ENCODE results near the gene C10orf90.

The C10orf90 gene

DNA sequence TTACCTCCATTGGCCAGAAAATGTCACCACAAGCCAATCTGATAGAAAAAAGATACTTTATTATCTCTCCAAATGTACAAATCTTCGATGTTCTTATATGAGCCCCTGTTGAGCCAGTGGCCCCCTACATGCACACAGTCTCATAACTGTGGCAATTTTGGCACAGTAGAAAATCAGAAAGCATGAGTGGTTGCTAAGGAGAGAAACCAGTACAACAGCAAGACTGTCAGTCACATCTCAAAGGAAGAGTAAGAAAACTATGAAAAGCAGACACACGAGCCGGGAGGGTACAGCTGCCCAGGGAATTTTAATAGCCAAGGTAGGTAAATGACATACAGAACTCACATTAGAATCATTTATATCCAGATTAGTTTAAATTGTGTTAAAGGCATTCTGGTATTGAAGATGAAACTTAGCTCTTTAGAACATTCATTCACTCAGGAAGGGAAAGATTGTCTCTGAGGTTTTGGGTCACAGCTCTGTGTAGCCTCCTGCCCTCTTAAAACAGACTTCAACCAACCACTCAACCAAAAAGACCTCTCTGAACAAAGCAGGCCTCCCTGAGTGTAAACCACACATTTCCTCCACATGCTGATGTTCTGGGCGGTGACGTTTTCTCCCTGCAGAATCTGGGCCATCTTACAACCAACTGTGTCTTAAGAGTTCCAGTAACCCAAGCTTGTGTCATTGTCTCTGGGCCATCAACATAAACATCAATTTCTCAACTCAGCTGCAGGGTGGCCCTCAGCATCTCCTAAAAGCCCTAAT, 201.4 kb downstream of the C10orf90 start:
- in situ Hi-C loops (cut with HindIII; ENCODE audit: low sequenced_read_pairs), result no loop called here

DNA sequence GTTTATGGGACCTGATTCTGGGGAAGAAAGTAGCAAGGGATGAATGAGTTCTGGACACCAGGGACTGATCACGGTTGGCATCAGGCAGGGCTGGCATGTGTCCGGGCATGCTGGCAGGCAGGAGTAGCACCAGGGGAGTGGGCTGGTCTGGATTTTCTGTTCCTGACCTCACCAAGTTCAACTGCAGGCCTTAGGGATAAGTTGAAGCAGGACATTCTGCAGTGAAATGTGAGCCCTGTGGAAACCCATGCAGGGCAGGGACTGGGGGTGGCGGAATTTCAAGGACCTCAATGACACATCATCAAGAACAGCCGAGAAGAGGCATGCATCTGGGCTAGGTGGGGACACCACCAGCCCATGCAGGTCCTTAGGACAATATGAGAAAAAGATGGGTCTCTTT, 202.0 kb downstream of the C10orf90 start:
- in situ Hi-C loops (cut with HindIII; ENCODE audit: low sequenced_read_pairs), result no loop called here

DNA sequence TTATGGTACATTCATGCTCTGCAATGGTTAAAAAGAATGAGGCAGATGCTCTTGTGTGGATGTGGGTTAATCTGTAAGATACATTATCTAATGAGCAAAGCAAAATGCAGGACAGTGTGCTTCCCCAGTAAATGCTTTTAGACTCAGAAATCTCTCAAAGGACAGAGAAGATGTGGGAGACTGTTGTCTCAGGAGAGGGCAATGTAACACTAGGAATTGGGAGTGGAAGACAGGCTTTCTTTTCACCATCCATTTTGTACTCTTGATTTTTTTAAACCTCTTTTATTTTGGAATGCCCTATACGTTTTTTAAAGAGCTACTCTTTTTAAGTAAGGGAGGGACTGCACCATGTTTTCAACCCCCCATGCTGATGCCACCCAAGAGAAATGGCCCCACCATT, 204.7 kb downstream of the C10orf90 start:
- in situ Hi-C loops (cut with HindIII; ENCODE audit: low sequenced_read_pairs), result no loop called here

DNA sequence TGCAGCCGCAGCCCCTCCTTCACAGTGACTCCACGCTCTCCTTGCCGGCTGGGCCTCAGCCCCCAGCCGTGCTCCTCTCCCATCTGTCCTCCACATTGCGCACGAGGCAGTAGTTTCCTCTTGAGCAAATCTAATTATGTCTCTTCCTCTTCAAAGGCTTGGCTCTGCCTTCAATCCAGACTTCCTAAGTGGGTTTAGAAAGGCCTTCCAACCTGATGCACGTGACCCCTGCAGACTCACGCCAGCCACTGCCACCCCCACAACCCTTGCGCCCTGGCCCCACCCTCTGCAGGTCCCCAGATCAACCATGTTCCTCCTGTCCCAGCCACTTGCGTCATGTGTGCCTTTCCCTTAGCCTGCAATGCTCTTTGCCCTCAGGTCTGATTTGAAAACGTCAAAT, 207.2 kb downstream of the C10orf90 start:
- in situ Hi-C loops (cut with HindIII; ENCODE audit: low sequenced_read_pairs), result no loop called here

DNA sequence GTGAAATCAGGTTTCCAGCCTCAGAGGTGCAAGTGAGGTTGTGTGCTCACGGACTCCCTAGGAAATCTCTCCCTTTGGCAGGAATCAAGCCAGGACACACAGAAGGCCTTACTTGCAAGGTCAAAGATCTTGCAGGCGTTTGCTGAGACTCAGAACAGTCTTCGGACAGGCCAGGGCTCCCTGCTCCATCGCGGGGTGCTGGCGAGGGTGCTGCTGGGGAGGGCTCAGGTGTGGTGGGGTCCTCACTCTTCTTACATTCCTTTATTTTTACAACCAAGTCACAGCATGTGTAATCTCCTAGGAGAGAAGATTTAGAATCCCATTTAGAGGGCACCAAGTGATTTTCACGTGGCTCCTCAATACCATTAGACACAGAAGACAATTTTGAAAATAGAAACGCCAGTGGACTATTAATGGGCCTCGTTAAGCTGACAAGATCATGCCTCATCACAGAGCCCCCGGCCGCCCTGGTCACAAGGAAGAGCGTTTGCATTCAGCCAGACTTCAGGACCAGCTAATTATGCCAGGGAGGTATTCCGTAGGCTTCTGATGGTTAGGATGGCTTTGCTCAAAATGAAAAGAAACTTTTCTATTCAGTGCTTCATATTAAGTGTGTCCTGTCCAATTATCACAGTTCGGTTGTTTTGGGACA, 209.1 kb downstream of the C10orf90 start:
- in situ Hi-C loops (cut with HindIII; ENCODE audit: low sequenced_read_pairs), result no loop called here

DNA sequence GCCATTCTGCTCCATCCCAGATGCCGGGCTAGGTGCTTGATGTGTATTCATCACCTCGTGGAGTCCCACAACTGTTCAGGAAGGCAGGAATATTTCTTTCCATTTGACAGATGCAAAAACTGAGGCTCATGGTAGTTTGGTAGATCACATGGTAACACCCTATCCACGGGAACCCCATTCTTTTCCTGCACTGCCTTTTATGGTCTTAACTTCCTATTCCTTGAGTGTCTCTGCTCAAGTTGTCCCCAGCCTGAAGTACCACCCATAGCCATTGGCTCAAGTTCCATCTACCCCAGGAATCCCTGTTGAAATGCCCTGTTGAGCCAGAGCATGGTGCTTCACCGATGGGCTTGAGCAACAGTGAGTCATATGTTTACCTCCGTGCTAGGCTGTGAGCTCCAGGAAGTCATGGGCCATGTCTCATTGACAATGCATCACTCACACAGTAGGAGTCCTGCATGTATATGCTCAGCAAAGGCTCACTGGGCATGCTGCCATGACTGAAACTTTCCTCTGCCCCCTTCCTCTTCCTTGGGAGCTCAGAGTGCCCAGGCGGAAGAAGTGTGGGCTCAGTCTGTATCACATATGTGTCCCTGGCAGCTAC, 210.5 kb downstream of the C10orf90 start:
- in situ Hi-C loops (cut with HindIII; ENCODE audit: low sequenced_read_pairs), result no loop called here

DNA sequence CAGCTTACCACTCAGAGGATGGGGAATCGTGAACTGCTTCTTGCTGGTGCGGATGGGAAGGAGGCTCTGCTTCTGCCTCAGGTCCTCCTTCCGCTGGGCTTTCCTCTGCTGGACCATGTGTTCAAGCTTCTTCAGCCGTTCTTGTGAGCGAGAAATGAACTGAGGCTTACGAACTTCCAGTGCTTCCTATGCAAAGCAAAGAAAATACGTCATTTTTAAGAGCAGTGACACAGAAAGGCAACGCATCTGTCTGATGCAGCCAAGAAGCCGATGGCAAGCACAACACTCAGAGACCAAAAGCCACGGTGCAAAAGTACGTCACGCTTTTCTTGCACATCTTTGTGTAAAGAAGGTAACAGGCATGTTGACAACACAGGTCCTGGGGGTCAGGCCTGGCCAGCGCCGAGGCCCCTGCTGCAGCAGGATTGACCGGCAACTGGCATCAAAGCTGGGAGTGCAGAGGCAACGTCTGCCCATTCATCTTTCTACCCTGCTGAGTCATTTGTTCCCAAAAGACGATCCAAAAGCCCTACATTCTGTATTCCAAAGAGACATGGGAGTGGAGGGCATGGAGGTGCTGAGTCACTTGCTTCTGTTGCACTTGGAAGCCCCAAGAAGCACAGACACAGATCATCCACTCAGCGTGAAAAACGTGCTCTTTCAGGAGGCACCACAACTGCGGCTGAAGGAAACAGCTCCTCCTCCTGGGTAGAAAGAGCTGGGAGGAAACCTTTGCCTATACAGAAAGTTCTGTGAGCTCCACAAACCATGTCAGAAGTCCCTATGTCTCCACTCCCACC, 211.3 kb downstream of the C10orf90 start:
- in situ Hi-C loops (cut with HindIII; ENCODE audit: low sequenced_read_pairs), result no loop called here

DNA sequence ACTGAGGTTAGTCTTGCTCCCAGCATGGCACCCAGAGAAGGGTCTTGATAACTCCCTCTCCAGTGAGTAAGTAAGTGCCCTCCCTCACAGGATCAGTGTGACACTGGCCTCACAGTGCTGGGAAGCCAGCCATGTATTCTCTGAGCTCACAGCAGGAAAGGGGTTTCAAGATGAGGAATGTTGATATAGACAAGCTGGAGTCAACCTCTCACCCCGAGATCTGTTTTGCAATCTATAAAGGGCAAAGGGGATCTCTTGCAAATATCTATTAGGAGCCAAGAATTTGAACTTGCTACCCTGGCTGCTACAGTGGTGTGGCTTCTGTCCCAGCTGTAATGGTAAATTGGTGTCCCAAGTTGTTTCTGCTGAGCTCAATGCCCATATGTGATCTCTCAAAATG, 212.0 kb downstream of the C10orf90 start:
- in situ Hi-C loops (cut with HindIII; ENCODE audit: low sequenced_read_pairs), result no loop called here

DNA sequence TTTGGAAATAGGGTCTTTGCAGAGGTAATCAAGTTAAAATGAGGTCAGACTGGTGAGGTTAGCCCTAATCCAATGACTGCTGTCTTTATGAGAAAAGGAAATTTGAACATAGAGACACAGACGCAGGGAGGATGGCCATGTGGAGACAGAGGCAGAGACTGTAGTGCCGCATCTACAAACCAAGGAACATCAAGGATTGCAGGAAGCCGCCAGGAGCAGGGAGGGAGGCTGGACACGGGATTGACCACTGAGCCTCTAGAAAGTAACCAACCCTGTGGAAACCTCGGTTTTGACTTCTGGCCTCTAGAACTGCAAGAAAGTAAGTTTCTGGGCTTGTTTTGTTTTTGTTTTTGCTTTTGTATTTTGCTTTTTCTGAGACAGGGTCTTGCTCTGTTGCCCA, 213.9 kb downstream of the C10orf90 start:
- in situ Hi-C loops (cut with HindIII; ENCODE audit: low sequenced_read_pairs), result no loop called here

DNA sequence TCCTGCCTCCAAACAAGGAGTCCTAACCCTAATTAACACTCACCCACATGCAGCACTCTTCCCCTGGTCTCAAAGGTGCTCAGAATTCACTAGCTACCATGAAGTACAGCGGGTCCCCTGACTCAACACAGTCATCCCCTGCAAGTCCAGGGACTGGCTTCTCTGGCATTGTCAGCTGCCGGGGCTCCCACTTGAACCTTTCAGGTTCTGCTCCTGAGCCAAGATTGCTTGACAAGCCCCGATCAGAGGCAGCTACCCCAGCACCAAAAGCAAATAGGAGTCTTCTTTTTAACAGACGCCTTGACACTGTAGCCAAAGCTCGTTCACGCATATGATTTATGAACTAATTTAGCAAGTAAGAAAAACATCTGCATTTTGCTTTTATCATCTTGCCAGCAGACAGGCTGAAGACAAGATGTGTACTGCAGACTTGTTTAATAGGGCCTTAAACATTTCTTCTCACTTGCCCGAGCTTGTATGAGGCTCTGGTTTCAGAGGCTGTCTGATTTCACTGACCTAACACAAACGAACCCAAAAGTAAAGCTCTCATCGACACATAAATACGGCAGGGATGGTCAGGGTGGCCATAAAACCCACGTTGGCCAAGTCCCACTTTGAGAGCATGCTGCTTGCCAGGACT, 214.6 kb downstream of the C10orf90 start:
- in situ Hi-C loops (cut with HindIII; ENCODE audit: low sequenced_read_pairs), result no loop called here

DNA sequence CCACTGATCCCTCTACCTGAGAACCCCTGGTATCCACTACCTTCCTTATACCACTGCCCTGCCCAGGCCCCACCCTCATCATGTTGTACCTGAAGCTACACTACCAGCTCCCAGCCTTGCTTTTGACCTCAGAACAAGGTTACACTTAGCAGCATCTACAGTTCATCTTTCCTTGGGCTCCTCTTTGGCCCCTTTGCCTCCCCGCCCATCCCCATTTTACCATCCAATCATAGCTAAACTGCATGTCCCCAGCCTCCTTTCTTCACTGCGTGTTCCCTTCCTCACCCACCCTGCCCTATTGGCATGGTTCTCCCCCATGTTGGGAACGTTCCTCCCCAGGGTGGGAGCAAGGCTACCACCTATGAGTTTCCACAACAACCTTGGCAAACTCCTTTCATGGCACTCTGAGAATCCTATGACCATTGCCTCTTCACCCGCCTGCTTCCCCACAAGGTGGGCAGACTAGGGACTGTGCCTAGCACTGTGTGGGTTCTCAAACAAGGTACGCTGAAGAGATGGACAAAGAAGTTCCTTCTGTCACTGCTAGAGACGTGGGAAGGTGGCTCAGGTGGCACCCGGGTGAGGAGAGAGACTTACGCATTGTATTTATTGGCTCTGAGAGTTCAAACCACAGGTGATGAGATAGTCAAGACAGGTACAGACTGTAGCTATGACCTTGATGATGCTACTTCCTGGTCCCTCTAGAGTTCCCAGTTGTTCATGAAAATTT, 215.3 kb downstream of the C10orf90 start:
- in situ Hi-C loops (cut with HindIII; ENCODE audit: low sequenced_read_pairs), result no loop called here

DNA sequence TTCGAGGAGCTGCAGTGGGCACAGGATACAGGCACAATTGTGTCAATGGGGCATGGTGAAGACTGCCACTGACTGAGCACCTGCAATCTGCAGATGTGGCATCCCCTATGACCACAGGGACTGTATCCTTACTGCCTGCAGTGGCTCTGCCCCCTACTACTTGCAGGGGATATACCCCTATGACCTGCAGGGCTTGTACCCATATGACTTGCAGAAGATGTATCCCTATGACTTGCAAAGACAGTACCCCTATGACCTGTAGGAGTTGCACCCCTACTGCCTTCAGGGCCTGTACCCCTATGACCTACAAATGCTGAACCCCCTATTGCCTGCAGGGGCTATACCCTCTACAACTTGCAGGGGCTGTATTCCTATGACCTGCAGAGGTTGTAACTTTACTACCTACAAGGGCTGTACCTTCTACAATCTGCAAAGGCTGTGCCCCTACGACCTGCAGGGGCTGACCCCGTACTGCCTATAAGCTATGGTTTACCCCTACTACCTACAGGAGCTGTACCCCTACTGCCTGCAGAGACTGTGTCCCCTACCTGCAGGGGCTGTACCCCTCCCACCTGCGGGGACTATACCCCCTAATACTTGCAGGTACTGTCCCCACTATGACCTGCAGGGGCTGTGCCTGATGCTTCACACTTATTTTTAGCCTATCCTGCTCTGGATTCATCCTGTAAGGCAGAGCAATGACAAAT, 216.3 kb downstream of the C10orf90 start:
- in situ Hi-C loops (cut with HindIII; ENCODE audit: low sequenced_read_pairs), result no loop called here

DNA sequence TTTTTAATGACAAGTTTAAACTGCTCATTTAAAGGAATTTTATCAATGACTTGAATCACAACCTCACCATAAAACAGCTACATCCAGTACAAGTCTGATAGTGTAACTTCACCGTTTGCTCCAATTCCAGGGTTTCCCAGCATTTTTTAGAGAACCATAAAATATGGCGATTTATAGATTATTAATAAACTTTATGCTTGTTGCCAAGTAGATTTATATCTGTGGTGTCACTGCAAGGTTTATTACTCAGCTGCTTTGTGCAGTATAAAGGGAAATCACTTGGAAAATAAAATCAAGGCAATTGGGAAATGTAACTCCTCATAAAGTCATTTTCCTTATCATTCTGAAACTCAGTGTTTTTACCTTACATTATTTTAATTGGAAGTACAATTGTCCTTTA, 218.2 kb downstream of the C10orf90 start:
- in situ Hi-C loops (cut with HindIII; ENCODE audit: low sequenced_read_pairs), result no loop called here

DNA sequence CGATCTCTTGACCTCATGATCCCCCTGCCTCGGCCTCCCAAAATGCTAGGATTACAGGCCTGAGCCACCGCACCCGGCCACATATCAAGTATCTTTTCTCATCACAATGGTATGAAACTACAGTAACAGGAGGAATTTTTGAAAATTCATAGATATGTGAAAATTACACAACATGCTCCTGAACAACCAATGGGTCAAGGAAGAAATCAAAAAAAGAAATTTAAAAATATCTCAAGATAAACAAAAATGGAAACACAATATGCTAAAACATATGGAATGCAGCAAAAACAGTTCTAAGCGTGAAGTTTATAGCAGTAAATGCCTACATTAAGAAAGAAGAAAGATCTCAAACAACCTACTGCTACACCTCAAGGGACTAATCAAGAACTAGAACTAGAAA, 222.4 kb downstream of the C10orf90 start:
- in situ Hi-C loops (cut with HindIII; ENCODE audit: low sequenced_read_pairs), result no loop called here

DNA sequence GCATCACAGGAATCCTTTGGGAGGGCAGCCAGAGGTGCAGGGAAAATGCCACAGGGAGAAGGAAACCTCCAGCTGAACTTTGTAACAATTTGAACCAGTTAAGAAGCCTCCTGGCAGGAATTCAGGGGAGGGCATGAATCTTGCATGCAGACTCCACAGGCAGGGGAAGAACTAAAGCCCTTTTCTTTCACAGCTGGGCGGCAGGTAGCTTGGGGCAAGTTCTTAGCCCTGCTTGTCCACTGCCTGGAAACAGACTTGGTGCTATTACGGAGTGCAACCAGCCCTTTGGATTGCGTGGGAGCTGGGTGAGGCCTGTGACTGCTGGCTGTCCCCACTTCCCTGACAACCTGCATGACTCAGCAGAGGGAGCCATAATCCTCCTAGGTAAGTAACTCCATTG, 230.6 kb downstream of the C10orf90 start:
- in situ Hi-C loops (cut with HindIII; ENCODE audit: low sequenced_read_pairs), result no loop called here

DNA sequence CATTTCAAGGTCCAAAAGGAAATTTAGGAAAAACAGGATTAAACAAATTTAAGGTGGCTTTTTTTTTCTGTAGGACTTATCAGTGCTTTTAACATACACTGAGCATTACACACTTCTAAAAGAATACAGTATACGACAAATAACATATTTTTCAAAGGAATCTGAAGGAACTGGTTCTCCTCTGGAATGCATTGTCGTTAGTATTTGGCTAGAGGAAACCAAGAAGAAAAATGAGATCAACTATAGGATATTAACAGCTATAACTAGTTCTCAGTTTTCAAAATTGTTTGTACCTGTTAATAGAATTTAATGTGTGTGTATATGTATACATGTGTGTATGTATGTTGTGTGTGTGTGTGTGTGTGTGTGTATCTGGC, 232.1 kb downstream of the C10orf90 start:
- in situ Hi-C loops (cut with HindIII; ENCODE audit: low sequenced_read_pairs), result no loop called here

DNA sequence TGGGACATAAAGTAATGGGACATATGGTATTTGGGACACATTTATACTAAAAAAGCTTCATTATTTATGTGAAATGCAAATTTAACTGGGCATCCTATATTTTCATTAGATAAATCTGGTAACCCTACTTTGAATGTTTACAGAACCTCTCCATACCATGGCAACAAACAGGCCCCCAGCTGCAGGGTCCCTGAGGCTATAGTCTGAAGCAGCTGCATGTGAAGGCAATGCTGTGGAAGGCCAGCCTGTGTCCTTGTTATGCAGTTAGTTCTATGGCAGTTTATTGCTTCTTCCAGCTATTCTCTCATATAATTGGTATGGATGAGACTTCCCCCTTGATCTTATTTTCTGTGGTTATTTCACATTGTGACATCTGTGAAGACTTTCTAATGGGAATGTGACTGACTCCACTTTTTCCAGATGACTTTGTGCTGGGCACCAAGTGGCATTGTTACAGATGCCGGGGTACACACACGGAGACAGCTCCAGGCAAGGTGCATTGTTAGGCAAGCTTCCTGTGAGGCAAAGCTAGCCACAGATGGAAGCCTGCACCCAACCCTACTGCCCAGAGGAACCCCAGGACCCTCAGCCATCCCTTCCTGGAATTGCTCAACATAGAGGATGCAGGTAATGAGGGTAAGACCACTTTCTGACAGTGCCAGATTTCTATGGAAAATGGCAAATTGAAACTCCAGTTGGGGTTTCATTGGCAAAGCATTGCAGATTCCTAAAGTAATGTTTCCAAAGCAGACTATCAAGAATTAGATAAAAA, 232.7 kb downstream of the C10orf90 start:
- in situ Hi-C loops (cut with HindIII; ENCODE audit: low sequenced_read_pairs), result no loop called here

DNA sequence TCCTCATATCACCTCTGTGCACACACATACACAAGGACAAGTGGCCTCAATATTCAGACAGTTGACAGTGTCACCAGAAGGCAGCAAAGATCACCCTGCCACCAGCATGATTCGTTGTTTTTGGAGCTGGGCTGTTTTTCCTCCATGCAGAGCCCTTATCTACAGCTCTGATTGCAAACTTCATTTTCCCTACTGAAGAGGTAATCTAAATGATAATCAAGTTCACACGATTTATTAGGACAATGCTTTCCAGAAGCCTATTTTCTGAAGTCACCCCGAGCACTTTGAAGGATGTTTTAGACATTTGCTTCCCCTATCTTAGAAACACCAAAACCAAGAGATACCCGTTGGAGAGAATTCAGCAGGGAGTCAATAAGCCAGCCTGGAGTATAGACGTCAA, 236.3 kb downstream of the C10orf90 start:
- in situ Hi-C loops (cut with HindIII; ENCODE audit: low sequenced_read_pairs), result no loop called here

DNA sequence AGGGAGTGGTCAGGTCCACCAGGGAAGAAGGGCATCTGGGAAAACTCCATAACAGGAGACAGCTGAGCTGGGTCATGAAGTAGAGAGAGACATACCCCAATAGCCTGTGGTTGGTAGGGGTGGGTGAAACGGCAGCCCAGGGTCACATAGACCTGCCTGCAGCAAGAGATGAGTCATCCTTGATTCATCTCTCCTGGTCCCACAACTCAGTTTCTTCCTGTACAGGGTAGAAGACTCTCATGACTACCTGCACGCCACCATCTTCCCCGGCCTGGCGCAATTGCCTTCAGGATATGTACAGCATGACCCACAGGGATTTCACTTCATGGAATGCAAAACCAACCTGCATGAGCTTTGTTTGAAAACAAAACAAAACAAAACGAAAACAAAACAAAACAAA, 237.1 kb downstream of the C10orf90 start:
- in situ Hi-C loops (cut with HindIII; ENCODE audit: low sequenced_read_pairs), result no loop called here
